Left renal pelvis (tissue), 4 donors: ENCODE measurements around the gene TTLL7. TPM values are rescaled to one million over a fixed set of nuclear protein-coding genes. Genes with fewer than 3 reads are reported as not detected.

Source experiments
- DNase-seq, 4 donors: peaks; one replicate each; pipeline ENCODE4 v3.0.0-alpha.2; 2013; ENCODE audit warnings: low read depth in 4 of 4, low spot score in 3 of 4
- polyA plus RNA-seq, 4 donors: library from polyadenylated mRNA; unstranded; fragments of 120-200 nt; gene quantifications; one replicate each; pipeline ENCODE4 v1.2.1, GENCODE V29; 2013; ENCODE audit not compliant: insufficient read length in 4 of 4

TTLL7 gene
- polyA plus RNA-seq, 4 donors: 3.4 to 10.8 (median 5.0) TPM

- no peak for DNase-seq
These were observed 109.2 kb downstream of the TTLL7 start for GRCh38 chr1:83889707-83890106.

- DNase-seq: no peak
These were observed 111.4 kb downstream of the TTLL7 start for GRCh38 chr1:83887483-83887882.

- no peak for DNase-seq
These were observed 115.0 kb downstream of the TTLL7 start for GRCh38 chr1:83883979-83884378.

GRCh38 chr1:83882906-83883305 lies 116.0 kb downstream of the TTLL7 start:
- DNase-seq: no peak

- DNase-seq: no peak
These were observed 126.4 kb downstream of the TTLL7 start for GRCh38 chr1:83872515-83872914.

- DNase-seq: no peak
These were observed 133.9 kb downstream of the TTLL7 start for GRCh38 chr1:83864991-83865390.

GRCh38 chr1:83860490-83861221 lies 138.3 kb downstream of the TTLL7 start:
- peak; percentile 44 to 63 (median 54) for DNase-seq

GRCh38 chr1:83857716-83858115 lies 141.2 kb downstream of the TTLL7 start:
- DNase-seq: no peak

GRCh38 chr1:83857103-83857502 lies 141.8 kb downstream of the TTLL7 start:
- peak in 2 of 4 donors; percentile 22 for DNase-seq

GRCh38 chr1:83856381-83856780 lies 142.6 kb downstream of the TTLL7 start:
- no peak for DNase-seq

GRCh38 chr1:83854456-83854855 lies 144.5 kb downstream of the TTLL7 start:
- DNase-seq: no peak

- no peak for DNase-seq
These were observed 148.1 kb downstream of the TTLL7 start for GRCh38 chr1:83850834-83851233.

GRCh38 chr1:83849191-83850061 lies 149.5 kb downstream of the TTLL7 start:
- no peak for DNase-seq

GRCh38 chr1:83846138-83846537 lies 152.8 kb downstream of the TTLL7 start:
- DNase-seq: no peak

- no peak for DNase-seq
These were observed 153.4 kb downstream of the TTLL7 start for GRCh38 chr1:83845437-83846071.

GRCh38 chr1:83844546-83844945 lies 154.4 kb downstream of the TTLL7 start:
- DNase-seq: no peak

GRCh38 chr1:83839566-83840173 lies 159.3 kb downstream of the TTLL7 start:
- no peak for DNase-seq

GRCh38 chr1:83838573-83838972 lies 160.4 kb downstream of the TTLL7 start:
- no peak for DNase-seq

GRCh38 chr1:83836543-83836942 lies 162.4 kb downstream of the TTLL7 start:
- no peak for DNase-seq

GRCh38 chr1:83834621-83835264 lies 164.2 kb downstream of the TTLL7 start:
- no peak for DNase-seq
